ENCODE measurements around the gene KRTAP1-3.
"Not testable (repeated sequence)": the region's sequence is repeated elsewhere in the genome, so short reads cannot be mapped to it uniquely, and the experiment has no call there.

KRTAP1-3 gene

DNA sequence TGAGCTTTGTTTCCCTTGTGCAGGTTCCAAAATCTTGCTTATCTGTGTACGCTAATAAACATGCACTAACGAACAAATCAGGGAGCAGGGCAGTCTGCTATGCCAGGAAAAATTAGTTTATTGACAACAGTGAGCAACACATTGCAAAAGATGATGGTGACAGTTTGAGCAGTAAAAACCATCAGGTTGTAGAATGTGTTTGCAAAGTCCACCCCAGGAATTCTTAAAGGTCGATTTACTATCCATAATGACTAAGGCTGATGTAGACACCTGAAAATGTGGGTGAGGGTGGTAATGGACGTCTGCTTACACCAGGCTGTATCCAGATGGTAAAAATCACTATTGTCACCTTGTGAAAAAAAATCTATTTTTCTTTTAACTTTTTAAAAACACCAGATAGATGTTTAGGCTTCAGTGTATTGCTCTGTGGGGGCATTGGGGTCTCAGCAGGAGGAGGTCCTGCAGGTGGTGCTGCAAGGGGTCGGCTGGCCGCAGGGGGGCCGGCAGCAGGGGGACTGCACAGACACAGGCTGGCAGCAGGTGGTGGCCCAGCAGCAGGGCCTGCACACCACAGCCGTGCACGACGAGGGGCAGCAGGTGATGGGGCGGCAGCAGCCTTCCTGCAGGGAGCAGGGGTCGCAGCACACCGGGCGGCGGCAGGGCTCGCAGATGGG lies 30.5 kb upstream of the KRTAP1-3 start:
- WGBS, 2 experiments (ENCODE audit: insufficient coverage in 2 of 2): 84% methylated on average over 3 of the region's 16 CpGs
- H3K36me3 ChIP-seq (ENCODE audit: control insufficient read depth, insufficient read depth, low read length); H3K27ac ChIP-seq (ENCODE audit: low read depth, low read length, severe bottlenecking); H3K9me3 ChIP-seq (ENCODE audit: control insufficient read depth, low read length); H3K4me1 ChIP-seq (ENCODE audit: control insufficient read depth, insufficient read depth, low read length, poor library complexity, severe bottlenecking); H3K4me3 ChIP-seq (ENCODE audit: extremely low read depth, insufficient read depth, low read length, poor library complexity, severe bottlenecking): not testable (repeated sequence)

DNA sequence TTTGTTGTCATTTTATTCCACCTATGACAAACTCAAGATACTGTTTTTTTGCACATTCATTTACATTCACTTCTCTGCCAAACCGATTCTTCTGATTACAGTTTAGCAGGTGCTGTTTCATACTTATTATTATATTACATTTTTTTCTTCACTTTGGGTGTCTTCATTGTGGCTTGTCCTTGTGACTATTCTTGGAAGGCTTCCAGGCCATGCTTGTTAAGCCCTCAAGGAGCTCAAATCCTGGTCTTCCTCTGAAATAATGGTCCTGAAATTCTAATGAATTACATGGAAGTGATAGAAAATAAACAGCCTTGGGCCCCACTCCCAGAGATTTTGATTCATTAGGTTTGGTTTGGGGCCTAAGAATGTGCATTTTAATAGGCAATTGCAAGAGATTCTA lies 29.6 kb upstream of the KRTAP1-3 start:
- no peak overlapping the region for H3K4me3 ChIP-seq (ENCODE audit: extremely low read depth, insufficient read depth, low read length, poor library complexity, severe bottlenecking)
- WGBS, 2 experiments (ENCODE audit: insufficient coverage in 2 of 2): no CpG with 5 or more reads among the region's 1 CpG
- H3K36me3 ChIP-seq (ENCODE audit: control insufficient read depth, insufficient read depth, low read length): no peaks in the 10 kb centered on the region
- no peaks in the 10 kb centered on the region for H3K9me3 ChIP-seq (ENCODE audit: control insufficient read depth, low read length)
- peaks cover 6% of the 10 kb centered on the region for H3K4me1 ChIP-seq (ENCODE audit: control insufficient read depth, insufficient read depth, low read length, poor library complexity, severe bottlenecking)
- H3K27ac ChIP-seq (ENCODE audit: low read depth, low read length, severe bottlenecking): no peak overlapping the region

DNA sequence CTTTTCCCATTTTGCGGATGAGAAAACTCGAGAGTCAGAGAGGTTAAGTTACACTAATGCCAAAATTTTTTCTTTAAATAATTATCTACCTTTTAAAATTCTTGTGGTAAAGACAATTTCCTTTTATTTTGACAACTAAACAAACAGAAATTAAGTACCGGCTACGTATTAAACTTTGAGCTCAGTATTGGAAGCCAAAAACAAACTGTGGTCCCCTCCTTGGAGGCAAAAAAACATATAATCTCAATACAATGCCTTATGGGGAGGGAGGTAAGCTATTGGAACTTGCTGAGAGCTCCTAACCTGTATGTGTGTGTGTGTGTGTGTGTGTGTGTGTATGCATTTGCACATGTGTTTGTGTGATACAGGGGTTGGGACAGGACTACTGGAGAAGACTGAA lies 28.8 kb upstream of the KRTAP1-3 start:
- no CpG with 5 or more reads among the region's 4 CpGs for WGBS, 2 experiments (ENCODE audit: insufficient coverage in 2 of 2)

DNA sequence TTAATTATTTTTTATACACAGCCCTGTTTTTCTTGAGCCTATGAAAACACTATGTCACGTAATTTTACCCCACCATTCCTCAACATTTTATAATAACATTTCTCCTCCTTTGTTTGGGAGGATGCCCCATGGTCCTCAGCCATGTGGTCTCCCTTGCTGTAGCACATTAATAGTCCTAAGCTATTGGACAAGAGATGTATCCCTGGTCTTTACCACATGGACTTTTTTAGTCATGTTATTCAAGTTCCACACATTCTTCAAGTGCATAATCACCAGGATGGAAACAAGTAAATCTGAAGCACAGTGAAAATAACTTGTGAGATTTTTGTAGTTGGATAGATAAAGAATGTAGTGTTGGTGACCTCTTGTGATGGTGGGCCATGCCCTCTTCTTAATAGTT lies 27.3 kb upstream of the KRTAP1-3 start:
- no peak overlapping the region for H3K4me3 ChIP-seq (ENCODE audit: extremely low read depth, insufficient read depth, low read length, poor library complexity, severe bottlenecking)
- H3K36me3 ChIP-seq (ENCODE audit: control insufficient read depth, insufficient read depth, low read length): no peaks in the 10 kb centered on the region
- WGBS, 2 experiments (ENCODE audit: insufficient coverage in 2 of 2): 89% methylated on average over 1 of the region's 1 CpG; no CpG with 5 or more reads in 1 of the 2 experiments
- peaks cover 11% of the 10 kb centered on the region for H3K4me1 ChIP-seq (ENCODE audit: control insufficient read depth, insufficient read depth, low read length, poor library complexity, severe bottlenecking)
- peaks cover 5% of the 10 kb centered on the region for H3K9me3 ChIP-seq (ENCODE audit: control insufficient read depth, low read length)
- H3K27ac ChIP-seq (ENCODE audit: low read depth, low read length, severe bottlenecking): peak overlapping the region; percentile 58

More for the DNA sequence above, 28.8 kb upstream of the KRTAP1-3 start:
- Histone ChIP-seq H3K27ac (ENCODE audit: low read depth, low read length, severe bottlenecking) (no peak overlapping the region), H3K36me3 (ENCODE audit: control insufficient read depth, insufficient read depth, low read length) (no peaks in the 10 kb centered on the region), H3K4me3 (ENCODE audit: extremely low read depth, insufficient read depth, low read length, poor library complexity, severe bottlenecking) (no peak overlapping the region), H3K4me1 (ENCODE audit: control insufficient read depth, insufficient read depth, low read length, poor library complexity, severe bottlenecking) (peaks cover 11% of the 10 kb centered on the region), H3K9me3 (ENCODE audit: control insufficient read depth, low read length) (no peaks in the 10 kb centered on the region)

DNA sequence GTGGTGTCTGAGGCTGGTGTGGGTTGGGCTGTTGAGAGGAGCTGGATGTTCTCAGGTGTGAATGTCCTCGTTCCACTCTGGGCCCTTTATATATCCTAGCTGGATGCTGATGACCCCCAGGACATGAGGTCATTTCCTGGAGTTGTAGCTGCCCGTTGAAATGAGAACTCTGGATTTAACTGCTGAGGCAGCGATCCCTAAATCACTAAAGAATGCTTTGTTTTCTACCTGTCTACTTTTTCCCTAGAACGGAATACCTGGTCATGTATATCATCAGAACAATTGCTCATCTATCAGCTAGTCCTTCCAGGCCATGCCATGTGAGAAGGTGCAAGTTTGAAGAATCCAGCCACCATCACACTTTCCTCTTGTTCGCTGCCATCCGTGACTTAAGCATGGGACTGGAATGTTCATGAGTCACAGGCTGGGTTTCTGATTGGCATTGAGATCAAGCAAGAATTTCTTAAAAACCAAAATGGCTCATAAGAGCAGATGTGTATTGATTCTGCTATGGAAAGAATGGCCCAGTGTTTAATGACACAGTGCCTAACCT lies 25.5 kb upstream of the KRTAP1-3 start, which contains the start of gene KRTAP2-3:
Gene KRTAP2-3, minus strand, starts transcription at position 63 of the 553 bp plus-strand sequence. CDS start 64 bp downstream, outside the sequence.
- Histone ChIP-seq H3K27ac (ENCODE audit: low read depth, low read length, severe bottlenecking) (peak within 1 kb of the TSS; percentile 63), H3K4me3 (ENCODE audit: extremely low read depth, insufficient read depth, low read length, poor library complexity, severe bottlenecking) (no peak within 1 kb of the TSS)
- 83 to 87% methylated on average over 2 to 6 of the region's 6 CpGs for WGBS, 2 experiments (ENCODE audit: insufficient coverage in 2 of 2)

DNA sequence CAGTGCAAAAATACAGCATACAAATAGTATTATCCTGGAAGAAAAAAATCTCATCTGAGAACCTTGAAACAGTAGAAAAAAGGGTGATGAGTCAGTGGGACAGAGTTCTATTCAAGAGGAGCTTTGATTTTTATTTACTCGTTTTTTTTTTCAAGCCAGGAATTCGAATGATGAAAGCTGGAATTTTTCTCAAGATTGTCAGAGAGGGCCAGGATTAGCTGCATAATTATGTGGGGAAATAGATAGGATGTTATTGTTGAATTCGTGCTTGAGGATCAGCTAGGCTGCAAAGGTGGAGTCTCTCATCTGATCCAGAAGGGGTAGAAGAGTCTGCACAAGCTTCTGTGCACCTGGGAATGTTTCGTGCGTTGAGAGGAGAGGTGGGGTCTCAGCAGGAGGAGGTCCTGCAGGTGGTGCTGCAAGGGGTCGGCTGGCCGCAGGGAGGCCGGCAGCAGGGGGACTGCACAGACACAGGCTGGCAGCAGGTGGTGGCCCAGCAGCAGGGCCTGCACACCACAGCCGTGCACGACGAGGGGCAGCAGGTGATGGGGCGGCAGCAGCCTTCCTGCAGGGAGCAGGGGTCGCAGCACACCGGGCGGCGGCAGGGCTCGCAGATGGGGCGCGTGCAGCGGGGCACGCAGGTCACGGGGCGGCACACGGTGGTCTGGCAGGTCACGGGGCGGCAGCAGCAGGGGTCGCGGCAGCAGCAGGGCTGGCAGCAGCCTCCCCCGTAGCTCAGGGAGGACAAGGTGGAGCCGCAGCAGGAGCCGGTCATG lies 24.8 kb upstream of the KRTAP1-3 start:
- not testable (repeated sequence) for H3K36me3 ChIP-seq (ENCODE audit: control insufficient read depth, insufficient read depth, low read length); H3K4me3 ChIP-seq (ENCODE audit: extremely low read depth, insufficient read depth, low read length, poor library complexity, severe bottlenecking)
- WGBS, 2 experiments (ENCODE audit: insufficient coverage in 2 of 2): 72 to 77% methylated on average over 4 to 5 of the region's 31 CpGs
- H3K9me3 ChIP-seq (ENCODE audit: control insufficient read depth, low read length): peaks cover 11% of the 10 kb centered on the region
- H3K27ac ChIP-seq (ENCODE audit: low read depth, low read length, severe bottlenecking): peak overlapping the region; percentile 63
- peaks cover 11% of the 10 kb centered on the region for H3K4me1 ChIP-seq (ENCODE audit: control insufficient read depth, insufficient read depth, low read length, poor library complexity, severe bottlenecking)

More for the DNA sequence above, 25.5 kb upstream of the KRTAP1-3 start, which contains the start of gene KRTAP2-3:
- H3K4me1 ChIP-seq (ENCODE audit: control insufficient read depth, insufficient read depth, low read length, poor library complexity, severe bottlenecking): peaks cover 11% of the 10 kb centered on the region
- peaks cover 11% of the 10 kb centered on the region for H3K9me3 ChIP-seq (ENCODE audit: control insufficient read depth, low read length)
- H3K36me3 ChIP-seq (ENCODE audit: control insufficient read depth, insufficient read depth, low read length): no peaks in the 10 kb centered on the region

DNA sequence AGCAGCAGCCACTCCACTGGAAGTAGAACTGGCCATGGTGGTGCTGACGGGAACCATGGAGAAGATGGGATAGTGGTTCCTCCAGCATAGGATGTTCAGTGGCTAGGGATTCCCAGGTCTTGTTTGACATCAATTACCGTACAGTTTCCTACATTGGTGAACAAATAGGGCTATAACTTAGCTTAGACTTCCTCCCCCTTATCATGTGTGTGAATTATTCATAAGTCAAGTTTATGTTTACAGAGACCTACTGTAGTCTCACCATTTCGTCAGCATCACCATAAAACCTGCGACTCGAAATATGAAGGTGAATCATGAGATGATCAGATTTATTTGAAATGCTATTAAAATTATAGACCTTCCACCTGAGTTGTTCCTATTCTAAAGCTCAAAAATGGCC lies 24.1 kb upstream of the KRTAP1-3 start:
- Histone ChIP-seq H3K36me3 (ENCODE audit: control insufficient read depth, insufficient read depth, low read length) (no peaks in the 10 kb centered on the region), H3K4me3 (ENCODE audit: extremely low read depth, insufficient read depth, low read length, poor library complexity, severe bottlenecking) (no peak overlapping the region), H3K27ac (ENCODE audit: low read depth, low read length, severe bottlenecking) (no peak overlapping the region), H3K9me3 (ENCODE audit: control insufficient read depth, low read length) (peaks cover 11% of the 10 kb centered on the region), H3K4me1 (ENCODE audit: control insufficient read depth, insufficient read depth, low read length, poor library complexity, severe bottlenecking) (peaks cover 11% of the 10 kb centered on the region)
- WGBS, 2 experiments (ENCODE audit: insufficient coverage in 2 of 2): 100% methylated on average over 1 of the region's 5 CpGs; no CpG with 5 or more reads in 1 of the 2 experiments

DNA sequence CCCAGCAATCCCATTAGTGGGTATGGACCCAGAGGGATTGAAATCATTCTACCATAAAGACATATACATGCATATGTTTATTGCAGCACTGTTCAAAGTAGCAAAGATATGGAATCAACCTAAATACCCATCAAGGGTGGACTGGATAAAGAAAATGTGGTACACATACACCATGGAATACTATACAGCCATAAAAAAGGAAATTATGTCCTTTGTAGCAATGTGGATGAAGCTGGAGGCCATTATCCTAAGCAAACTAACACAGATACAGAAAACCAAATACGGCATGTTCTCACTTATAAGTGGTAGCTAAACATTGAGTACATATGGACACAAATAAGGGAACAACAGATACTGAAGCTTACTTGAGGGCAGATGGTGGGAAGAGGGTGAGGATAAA lies 22.9 kb upstream of the KRTAP1-3 start:
- 100% methylated on average over 1 of the region's 1 CpG; no CpG with 5 or more reads in 1 of the 2 experiments for WGBS, 2 experiments (ENCODE audit: insufficient coverage in 2 of 2)
- no peak overlapping the region for H3K27ac ChIP-seq (ENCODE audit: low read depth, low read length, severe bottlenecking)
- H3K36me3 ChIP-seq (ENCODE audit: control insufficient read depth, insufficient read depth, low read length): no peaks in the 10 kb centered on the region
- peaks cover 17% of the 10 kb centered on the region for H3K9me3 ChIP-seq (ENCODE audit: control insufficient read depth, low read length)
- peaks cover 11% of the 10 kb centered on the region for H3K4me1 ChIP-seq (ENCODE audit: control insufficient read depth, insufficient read depth, low read length, poor library complexity, severe bottlenecking)
- no peak overlapping the region for H3K4me3 ChIP-seq (ENCODE audit: extremely low read depth, insufficient read depth, low read length, poor library complexity, severe bottlenecking)

DNA sequence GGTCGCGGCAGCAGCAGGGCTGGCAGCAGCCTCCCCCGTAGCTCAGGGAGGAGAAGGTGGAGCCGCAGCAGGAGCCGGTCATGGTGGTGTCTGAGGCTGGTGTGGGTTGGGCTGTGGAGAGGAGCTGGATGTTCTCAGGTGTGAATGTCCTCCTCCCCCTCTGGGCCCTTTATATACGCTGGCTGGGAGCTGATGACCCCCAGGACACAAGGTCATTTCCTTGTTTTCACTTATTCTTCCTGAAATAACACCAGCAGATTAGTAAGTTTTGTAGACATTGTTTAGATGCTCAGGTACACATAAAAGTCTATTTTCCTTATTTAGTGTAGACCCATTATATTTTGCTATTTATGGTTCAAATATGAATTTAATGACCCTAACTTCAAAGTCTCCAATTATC lies 20.5 kb upstream of the KRTAP1-3 start, which contains the start of gene KRTAP2-2:
Gene KRTAP2-2, minus strand, starts transcription at position 101 of the 400 bp plus-strand sequence. Its CDS starts 19 bp downstream, at position 82.
- not testable (repeated sequence) for H3K4me1 ChIP-seq (ENCODE audit: control insufficient read depth, insufficient read depth, low read length, poor library complexity, severe bottlenecking); H3K4me3 ChIP-seq (ENCODE audit: extremely low read depth, insufficient read depth, low read length, poor library complexity, severe bottlenecking); H3K27ac ChIP-seq (ENCODE audit: low read depth, low read length, severe bottlenecking); H3K36me3 ChIP-seq (ENCODE audit: control insufficient read depth, insufficient read depth, low read length)
- peaks cover 17% of the 10 kb centered on the region for H3K9me3 ChIP-seq (ENCODE audit: control insufficient read depth, low read length)
- no CpG with 5 or more reads among the region's 6 CpGs for WGBS, 2 experiments (ENCODE audit: insufficient coverage in 2 of 2)

DNA sequence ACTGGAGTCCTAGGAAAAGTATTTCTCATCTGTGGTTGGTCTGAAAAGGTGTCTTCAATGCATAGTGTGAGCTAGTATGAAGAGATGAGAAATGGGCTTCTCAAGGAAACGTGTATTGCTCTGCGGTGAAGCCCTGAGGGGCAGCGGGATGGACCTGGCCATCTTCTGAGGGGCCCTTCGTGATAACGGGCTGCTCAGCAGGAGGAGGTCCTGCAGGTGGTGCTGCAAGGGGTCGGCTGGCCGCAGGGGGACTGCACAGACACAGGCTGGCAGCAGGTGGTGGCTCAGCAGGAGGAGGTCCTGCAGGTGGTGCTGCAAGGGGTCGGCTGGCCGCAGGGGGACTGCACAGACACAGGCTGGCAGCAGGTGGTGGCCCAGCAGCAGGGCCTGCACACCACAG lies 19.9 kb upstream of the KRTAP1-3 start:
- not testable (repeated sequence) for H3K27ac ChIP-seq (ENCODE audit: low read depth, low read length, severe bottlenecking); H3K36me3 ChIP-seq (ENCODE audit: control insufficient read depth, insufficient read depth, low read length); H3K4me1 ChIP-seq (ENCODE audit: control insufficient read depth, insufficient read depth, low read length, poor library complexity, severe bottlenecking); H3K4me3 ChIP-seq (ENCODE audit: extremely low read depth, insufficient read depth, low read length, poor library complexity, severe bottlenecking)
- H3K9me3 ChIP-seq (ENCODE audit: control insufficient read depth, low read length): peaks cover 17% of the 10 kb centered on the region
- 92 to 96% methylated on average over 3 to 5 of the region's 9 CpGs for WGBS, 2 experiments (ENCODE audit: insufficient coverage in 2 of 2)

All from mesodermal cell (in vitro differentiated cells).